ENCODE measurements around the gene SLC4A7.
A peak's percentile ranks its signal among the peaks of the same experiment; 100 is the strongest.
"Not testable (repeated sequence)": the region's sequence is repeated elsewhere in the genome, so short reads cannot be mapped to it uniquely, and the experiment has no call there.

The SLC4A7 gene

DNA sequence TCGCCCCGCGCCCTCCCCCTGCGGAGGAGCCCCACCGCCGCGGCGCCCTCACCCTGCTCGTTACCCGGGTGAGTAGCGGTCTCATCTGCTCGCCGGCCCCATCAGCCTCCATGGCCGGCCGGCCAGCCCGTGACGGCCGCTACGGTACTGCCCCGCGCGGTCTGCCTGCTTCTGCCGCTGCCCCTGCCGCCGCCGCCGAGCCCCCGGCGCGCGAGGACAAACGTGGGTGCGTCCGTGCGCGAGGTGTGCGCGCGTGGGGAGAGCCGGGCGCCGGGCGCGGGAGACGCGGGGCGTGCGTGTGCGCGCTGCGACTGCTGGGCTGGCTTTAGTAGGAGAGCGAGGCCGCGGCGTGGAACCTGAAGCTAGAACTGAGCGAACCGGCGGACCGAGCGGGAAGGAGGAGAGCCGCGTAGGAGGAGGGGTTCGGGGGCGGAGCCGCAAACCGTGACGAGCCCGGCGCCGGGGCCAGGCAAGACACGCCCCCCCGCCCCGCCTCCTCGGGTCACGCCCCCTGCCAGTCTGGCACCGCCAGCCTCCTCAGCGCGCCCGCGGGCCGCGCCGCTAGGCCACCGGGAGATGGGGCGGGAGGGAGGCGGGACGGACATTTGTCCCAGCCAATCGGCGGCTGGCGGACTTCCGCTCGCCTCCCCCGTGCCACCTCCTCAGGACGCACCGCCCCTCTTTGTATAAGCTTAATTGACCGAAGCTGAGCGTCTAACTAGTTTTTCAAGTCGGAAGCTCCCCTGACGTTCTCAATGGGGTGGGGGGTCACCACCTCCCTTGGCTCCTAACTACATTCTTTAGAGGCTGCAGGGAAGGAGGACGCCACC is at the start of gene SLC4A7:
Gene SLC4A7 (minus strand): TSS at position 370 of the 830 bp plus-strand sequence. CDS start 258 bp downstream, at position 112.
- DNase-seq: peak; percentile 92

DNA sequence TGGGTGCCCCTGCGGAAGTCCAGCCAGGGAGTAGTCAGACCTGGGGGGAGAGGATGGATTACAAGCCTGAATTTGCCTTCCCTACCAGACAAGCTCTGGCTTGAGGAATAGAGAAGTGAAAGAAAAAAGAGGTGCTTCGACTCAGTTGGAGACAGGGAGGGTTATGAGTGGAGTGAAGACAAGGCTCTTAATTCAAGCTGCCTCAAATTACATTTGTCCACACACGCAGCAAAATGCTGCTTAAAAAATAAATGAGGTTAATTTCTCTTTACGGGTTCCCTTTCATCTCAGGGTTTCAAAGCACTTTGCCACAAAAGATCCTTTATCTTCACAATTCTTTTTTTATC is 49.0 kb upstream of the SLC4A7 start:
- DNase-seq: no peak

DNA sequence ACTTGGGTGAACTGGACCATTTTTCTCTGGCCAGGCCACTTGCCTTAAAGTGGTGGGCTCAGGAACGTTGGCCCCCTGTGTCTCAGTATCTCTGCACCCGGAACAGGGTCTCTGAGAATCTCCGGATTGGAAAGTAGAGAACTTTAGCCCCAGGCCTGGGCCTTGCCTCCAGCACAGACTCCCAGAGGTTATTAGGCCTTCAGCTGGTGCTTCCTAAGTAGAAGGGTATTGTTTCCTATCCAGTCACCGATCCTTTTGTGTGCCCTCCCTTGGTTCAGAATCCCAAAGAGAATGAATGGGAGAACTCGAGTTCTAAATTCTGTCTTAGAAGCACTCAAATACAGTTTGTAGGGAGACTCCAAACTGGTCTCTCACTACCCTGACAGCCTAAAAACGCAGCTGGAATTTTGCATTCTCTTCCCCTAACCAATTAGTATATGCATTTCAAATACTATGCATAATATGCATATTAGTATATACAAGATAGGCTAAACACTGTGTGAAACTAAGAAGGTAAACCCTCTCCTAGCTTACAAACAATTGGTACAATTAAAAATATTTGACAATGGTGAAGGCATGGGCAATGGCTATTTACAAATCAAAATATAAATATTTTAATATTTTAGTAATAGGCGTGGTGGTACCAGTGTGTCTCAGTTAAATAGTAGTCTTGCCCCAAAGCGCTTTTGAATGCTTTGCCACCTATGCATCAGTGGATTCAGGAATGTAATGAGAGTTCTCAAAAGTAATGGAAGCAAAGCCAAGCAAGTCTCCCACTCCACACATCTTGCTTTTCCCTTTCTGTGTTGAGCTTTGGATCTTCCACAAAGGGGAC is 48.5 kb upstream of the SLC4A7 start:
- DNase-seq: no peak

DNA sequence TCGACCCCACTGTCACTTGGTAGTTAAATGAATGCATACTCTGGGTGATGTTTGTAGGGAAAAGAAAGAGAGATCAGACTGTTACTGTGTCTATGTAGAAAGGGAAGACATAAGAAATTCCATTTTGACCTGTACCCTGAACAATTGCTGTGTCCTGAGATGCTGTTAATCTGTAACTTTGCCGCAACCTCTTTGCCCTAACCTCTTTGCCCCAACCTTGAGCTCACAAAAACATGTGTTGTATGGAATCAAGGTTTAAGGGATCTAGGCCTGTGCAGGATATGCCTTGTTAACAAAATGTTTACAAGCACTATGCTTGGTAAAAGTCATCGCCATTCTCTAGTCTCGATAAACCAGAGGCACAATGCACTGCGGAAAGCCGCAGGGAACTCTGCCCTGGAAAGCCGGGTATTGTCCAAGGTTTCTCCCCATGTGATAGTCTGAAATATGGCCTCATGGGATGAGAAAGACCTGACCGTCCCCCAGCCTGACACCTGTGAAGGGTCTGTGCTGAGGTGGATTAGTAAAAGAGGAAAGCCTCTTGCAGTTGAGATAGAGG is 47.1 kb upstream of the SLC4A7 start:
- not testable (repeated sequence) for DNase-seq

DNA sequence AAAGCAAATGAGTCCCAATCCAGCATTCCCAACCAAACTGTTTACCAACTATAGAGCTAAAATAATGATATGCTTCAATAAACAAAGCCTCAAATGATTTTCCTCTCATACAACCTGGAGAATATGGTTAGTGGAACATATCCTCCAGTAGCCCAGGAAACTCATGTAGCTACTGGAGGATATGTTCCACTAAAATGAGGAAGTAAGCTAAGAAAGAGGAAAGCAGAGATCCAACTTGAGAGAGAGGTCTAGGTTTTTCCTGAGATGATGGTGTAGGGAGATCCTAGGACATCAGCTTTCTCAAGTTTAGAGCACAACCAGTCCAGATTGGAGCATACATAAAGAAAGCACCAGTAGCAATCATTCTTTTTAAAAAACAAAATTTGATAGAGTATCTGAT is 44.6 kb upstream of the SLC4A7 start:
- no peak for DNase-seq

DNA sequence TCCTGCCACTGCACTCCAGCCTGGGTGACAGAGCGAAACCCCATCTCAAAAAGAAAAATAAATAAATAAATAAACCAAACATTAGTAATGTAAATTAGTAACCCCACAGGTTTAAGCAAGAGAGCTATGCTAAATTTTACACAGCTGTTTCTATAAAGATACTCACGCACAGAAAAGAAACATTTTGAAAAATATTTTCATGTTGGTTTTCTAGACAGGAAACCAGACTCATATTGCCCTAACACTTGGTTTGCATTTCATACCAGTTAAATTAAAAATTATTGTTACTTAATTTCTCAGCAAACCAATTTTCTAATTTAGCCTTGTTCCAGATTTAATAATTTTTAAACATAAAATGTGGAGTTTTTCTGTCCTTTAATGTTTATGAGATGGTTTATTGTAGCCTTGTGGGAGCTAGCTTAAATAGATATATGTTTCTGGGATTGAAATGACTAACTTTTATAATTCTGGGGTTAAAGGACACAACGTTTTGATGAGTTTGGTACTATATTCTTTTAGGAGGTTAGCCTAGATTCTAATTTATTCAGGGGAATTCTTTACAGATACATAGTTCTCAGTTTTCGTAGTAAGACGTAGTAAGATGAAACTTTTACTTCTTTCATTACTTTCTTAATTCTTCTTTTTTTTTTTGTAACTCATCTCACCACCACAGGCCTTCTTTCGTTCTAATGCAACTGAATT is 42.6 kb upstream of the SLC4A7 start:
- DNase-seq: no peak

DNA sequence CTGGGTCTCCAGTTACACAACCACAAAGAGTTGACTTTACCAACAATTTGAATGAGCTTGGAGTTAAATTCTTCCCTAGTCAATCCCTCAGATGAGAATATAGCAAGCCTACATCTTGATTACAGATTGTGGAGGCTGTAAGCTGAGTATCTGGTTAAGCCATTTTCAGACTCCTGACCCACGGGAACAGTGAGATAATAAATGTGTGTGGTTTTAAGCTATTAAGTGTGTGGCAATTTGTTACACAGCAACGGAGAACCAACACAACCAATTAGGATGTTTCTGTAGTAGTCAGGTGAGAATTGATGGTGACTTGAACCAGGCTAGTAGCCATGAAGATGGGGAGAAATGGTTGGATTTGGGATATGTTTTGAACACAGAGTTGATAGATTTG is 37.7 kb upstream of the SLC4A7 start:
- DNase-seq: no peak

DNA sequence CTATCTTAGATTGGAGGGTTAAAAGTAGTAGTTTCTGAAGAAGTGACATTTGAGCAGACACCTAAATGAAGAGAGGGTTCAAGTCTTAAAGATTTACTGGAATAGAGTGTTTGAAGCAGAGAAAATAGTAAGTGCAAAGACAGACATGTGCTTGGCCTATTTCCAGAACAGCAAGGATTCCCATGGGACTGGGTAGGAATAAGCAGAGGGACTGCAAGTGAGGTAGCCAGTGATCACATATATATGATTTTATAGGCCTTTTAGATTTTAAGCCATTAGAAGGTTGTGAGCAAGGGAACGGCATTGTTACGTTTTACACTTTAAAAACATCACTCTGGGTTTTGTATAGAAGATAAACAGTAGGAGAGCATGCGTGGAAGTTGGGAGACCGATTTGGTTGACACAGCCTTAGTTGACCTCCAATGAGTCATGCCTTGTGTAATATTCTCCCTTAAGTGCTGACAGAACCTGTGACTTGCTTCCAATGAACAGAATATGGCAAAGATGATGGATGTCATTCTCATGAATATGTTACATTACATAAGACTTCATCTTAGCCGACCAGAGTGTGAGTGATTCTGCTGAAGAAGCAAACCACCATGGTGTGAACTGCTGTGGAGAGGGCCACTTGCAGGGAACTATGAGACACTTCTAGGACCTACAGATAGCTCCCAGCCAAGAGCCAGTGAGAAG is 37.1 kb upstream of the SLC4A7 start:
- DNase-seq: no peak

DNA sequence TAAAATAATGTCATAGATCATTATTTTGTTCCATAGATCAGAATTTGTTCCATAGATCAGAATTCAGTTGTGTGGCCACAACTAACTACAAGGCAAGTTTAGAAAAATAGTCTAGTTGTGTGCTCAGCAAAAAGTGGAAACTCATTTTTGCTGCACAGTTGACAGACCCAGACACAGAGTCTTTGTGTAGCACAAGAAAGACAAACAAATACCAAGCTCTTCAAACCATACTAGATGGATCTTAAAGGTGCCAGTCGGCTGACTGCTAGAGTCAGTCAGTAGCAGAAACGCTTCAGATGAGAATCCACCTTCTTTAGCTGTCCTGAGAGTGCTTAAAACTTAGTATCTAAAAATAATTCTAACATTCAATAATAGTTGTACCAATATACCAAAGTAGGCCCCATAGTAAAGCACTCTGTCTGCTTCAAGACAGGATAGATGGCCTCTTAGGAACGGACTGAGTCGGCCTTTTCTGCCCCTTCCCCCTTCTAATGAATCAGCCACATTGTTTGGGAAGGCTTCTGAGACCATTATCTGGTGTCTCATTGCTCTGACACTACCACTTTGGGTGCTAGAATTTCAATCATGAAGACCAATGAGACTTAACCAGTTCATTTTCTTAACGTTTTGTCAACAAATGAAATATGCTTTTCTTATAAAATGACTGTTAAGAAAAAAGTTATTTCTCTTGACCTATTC is 27.7 kb upstream of the SLC4A7 start:
- DNase-seq: no peak

DNA sequence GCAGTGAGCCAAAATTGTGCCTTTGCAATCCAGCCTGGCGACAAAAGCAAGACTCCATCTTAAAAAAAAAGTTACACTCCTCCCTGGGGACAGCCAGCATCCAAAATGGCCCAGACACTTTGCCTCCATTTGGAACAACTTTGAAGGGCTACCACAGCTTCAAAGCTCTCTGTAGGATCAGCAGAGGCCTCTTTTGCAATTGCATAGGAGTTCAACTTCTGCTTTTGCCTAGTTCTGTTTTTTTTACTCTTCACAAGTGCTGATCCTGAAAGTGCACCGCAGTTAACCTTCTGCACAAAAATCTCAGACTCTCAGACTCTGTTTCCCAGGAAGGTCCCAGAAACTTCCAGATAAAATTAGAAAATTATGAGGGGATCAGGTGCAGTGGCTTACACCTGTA is 25.2 kb upstream of the SLC4A7 start:
- DNase-seq: no peak

DNA sequence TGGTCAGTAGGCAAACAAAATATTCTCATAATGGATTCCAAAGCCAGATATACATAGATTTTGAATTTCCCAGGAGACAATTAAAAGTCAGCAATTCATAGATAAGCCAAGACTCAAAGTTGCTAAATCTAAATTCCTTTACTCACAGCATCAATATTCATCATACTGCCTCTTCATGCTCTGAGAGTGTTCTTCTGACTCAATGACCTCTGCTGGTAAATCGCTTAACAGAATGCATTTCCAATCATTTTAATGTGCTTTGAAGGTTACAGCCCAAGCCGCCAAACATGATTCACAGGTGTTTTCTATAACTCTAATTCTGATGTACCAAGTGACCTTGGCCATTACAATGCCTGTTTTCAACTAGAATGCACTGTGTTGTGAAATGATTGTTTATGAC is 24.2 kb upstream of the SLC4A7 start:
- DNase-seq: no peak

DNA sequence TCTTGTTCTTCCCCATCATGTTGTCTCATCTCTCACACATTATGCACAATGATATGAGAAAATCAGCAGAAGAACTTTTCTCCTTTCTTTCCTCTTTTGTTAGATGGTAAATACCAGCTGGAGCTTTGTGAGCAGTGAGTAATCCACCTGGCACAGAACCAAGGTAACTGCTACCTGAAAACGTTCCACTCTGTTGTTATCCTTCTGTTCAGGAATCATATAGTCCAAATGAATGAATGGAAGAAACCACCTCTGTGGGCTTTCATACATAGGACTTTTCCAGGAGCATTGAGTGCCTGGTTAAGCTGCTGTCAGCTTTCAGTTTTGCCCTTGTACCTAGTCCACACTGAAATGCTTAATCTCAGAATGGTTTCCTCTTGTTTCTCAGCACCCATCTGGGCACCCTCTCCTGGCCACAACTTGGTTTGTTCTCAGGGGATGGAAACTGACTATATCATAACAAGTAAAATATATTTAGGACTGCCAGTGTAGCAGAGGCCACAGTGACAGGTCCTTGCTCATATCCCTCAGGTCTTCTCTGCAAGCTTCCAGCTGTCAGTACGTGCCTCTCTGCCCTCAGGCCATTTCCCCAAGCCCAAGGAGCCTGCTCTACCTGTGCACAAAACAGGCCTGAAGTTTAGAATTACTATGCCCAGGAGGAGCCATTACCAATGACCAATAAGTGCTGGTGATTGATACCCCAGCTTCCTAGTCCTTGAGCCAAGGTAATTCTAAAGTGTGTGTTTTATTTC is 23.5 kb upstream of the SLC4A7 start:
- DNase-seq: peak; percentile 33

DNA sequence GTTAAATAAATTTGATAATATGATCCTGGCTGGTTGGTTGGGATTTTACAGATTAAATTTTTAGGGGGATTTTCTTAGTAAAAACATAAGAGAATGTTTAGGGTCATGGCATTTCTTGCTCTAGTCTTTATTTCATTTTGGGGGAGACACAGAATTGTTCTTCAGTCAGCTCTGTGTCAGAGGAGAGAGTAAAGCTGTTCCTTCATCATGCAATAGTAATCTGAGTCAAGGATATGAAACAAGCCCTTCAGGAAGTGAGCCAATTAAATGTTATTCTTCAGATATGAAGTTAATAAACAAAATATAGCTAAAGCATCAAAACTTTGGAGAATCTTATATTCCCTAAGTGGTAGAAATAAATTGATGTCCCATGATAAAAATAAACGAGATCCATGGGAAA is 22.9 kb upstream of the SLC4A7 start:
- DNase-seq: no peak

DNA sequence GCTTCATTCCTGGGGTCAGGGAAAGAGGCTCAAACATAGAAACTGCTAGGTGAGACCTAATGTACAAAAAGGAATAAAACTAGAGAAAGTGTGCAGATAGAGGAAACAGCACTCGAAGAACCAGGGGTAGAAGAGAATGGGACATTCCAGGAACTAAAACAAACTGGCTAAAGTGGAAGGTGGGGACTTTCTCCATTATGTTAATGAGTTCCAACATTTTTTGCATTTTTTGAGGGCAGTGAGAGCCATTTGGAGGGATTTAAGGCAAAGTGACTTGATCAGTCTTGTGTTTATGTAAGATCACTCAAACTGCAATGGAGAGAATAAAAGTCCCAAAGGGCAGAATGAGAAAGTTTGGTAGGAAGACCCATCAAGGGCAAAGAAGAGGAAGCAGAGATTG is 20.6 kb upstream of the SLC4A7 start:
- no peak for DNase-seq

DNA sequence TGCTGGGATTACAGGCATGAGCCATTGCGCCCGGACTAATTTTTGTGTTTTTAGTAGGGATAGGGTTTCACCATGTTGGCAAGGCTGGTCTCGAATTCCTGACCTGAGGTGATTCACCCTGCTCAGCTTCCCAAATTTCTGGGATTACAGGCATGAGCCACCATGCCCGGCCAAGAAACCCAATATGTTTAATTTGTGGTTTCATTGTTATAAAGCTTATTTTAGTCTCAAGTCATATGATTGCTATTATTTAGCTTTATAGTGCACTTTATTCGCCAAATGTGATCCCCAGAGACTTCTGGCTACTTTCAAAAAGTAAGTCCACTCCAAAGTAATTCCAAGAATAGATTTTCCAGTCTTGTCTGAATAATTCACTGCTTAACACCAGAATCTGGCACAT is 19.3 kb upstream of the SLC4A7 start:
- no peak for DNase-seq

DNA sequence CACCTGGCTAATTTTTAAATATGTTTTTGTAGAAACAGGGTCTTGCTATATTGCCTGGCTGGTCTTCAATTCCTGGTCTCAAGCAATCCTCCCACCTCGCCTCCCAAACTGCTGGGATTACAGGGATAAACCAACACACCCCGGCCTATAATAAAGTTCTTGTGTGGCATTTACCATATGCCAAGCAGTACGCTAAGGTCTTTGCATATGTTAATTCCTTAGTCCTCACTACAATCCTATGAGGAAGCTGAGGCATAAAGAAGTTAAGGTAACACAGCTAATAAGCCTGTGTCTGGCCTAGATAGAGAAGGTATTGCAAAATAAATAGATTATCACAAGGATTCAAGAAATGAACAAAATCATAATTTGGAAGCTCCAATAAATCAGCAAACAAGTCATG is 17.6 kb upstream of the SLC4A7 start:
- no peak for DNase-seq

DNA sequence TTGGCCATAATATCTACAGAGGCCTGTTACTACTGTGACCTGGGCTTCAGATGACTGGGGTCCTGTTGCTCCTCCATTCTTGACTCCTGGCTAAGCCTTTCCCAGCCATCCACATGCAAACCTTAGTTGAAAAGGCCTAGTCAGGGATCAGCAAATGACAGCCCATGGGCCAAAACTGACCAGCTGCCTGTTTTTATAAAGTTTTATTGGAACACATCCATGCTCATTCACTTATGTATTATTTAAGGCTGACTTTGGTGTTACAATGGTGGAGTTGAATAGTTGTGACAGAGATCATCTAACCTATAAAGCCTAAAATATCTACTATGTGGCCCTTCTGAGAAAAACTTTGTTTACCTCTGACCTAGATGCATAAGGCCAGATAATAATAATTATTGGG is 16.8 kb upstream of the SLC4A7 start:
- no peak for DNase-seq

DNA sequence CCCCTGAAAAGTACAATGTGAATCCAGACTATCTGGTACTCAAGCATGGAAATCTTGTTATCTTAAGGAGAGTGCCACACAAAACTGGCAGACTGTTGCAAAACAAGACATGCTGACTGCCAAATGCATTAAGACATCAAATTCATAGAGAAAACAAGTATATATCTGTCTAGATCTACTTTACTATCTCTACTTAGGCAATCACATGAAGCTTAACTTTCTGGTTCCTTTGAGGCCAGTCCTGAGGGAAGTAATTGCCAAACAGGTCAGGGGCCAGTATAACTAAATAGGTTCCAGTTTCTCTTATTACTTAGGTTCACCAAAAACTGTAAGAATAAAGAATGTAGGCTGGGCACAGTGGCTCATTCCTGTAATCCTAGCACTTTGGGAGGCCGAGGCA is 15.9 kb upstream of the SLC4A7 start:
- no peak for DNase-seq

DNA sequence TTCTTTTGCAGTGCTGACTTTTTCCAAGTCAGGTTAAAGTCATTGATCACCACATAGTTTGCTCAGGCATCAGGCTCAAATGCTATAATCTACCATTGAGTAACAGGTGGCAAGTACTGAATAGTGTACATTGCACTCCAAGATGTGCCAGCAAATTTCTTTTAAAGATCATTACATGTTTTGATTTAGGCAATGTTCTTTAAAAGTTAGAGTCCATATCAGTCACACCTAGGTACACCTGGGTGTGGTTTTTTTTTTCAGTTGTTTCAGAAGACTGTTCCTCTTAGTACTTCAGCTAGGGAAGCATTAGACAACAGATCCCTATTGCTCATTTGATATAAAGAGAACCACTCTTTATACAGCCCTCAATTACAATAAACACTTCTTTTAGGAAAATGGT is 10.6 kb upstream of the SLC4A7 start:
- no peak for DNase-seq

DNA sequence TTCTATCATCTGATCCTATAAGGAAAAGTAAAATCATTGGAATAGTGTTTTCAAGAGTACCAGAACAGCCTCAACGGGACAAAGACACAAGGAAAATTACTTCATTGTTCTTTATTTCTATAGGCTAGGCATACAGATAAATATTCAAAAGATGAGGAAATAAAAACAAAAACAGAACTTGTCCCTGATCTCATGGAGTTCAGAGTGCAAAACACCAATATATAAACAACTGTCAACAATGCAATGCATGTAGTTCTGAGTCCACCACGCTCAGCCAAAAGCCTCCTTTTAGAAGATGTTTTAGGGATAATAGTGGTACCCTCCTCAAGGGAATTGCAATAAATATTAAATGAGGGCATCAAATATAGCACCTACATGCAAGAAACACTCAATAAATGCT is 4.6 kb upstream of the SLC4A7 start:
- DNase-seq: no peak

DNA sequence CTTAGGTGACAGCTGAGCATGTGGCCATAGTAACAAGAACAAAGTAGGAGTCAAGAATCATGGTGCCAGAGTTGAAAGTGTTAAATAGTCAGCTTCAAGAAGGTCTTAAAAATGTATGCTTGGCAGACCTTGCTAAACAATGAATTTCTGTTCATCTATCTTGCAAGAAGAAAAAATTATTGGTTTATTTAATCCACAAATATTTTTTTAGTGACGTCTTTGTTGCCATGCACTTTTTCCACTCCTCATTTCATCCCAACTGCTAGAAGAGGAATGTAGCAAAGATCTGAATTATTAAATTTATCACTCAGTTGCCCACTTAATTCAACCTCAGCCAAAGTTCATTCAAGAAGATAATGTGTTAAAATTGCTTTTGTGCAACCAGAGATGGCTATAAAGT is 3.2 kb upstream of the SLC4A7 start:
- no peak for DNase-seq
